ENCODE data around the gene ERC2.

ERC2 gene

DNA sequence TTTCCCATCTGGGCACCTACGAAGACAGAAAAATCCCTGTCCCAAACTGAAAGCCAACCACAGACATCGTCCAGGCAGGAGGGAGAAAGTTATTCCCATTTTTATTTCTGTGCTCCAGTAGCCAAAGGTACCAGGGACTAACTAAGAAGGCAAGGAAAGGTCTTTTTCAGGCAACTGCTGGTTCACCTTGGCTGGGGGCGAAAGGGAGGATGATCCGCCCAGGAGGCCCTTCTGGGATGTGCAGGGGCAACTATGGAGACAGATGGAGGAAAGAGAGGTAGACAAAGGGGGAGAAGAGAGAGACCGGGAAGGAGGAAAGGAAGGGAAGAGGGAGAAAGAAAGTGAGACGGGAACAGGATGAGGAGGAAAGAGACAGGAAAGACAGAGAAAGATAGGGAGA, 994.5 kb downstream of the ERC2 start:
- DNase-seq: no peak

DNA sequence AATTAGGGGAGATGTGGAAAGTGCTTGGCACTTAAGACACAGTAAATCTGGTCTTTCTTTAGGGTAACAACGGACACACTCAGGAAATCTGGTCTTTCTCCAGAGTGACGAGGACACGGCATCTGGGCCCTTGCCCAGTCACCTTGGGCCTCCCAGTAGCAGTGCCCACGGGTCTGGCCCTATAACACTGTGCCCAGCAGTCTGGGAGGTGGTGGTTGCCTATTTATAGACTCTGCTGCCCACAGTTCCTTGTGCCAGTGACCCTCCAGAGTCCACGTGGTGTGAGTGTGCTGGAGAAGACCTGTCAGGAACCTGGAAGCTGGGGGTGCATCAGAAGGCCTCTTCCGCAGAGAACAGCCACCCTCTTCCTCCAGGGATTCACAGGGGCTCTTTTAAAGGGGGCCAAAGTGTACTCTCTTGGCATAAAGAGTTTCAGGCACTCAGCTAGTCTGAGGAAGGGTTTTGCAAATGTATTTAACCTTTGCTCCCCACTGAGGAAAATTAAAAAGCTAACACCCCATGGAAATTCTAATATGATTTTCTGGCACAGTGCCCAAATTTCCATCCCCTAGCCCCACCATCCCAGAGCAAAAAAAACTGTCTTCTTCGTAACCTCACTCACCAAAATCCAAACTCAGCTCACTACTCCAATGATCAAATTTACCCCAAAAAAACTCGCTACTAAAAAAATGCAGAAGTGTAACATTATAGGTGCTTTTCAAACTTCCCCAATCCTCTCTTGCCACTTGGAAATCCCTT, 996.6 kb downstream of the ERC2 start:
- DNase-seq: no peak

DNA sequence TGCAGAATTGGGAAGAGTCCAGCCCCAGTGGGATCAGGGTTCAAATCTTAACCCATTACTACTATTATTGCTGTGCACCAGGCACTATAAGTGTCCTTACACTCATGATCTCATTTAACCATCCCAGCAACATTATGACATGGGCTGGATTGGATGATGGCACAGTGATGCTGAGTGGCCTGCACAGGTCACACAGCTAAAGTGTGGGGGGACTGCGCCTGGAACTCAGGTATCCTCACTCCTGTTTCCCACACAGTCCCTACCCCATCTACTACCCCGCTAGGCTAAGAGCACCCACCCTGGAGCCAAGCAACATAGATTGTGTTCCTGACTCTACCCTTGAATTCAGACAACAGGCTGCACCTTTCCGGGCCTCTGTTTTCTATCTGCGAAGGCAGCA, 997.2 kb downstream of the ERC2 start:
- DNase-seq: no peak

- DNase-seq: no peak
Measured at GRCh38 chr3:55469957-55470526, 998.2 kb downstream of the ERC2 start.

GRCh38 chr3:55468251-55468650, 1000.0 kb downstream of the ERC2 start:
- no peak for DNase-seq

- no peak for DNase-seq
Measured at GRCh38 chr3:55467099-55467498, 1001.2 kb downstream of the ERC2 start.

- DNase-seq: no peak
Measured at GRCh38 chr3:55466526-55466925, 1001.7 kb downstream of the ERC2 start.

DNA sequence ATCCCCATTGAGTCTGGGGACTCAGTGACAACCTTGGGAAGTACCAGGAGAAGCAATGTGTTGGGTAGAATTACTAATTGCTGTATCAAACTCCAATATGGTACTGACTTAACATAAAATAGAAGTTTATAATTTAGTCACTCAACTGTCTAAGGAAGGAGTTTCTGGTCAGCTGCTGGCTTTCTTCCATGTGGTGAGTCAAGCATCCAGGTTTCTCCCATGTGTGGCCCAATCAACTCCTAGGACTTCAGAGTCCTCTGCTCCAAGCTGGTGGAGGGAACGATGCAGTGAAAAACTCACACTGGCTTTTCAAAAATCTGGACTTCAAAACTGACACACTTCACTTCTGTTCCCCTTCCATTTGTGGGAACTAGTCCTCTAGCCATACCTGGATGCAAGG, 1006.4 kb downstream of the ERC2 start:
- no peak for DNase-seq

- DNase-seq: no peak
Measured at GRCh38 chr3:55459838-55460237, 1008.4 kb downstream of the ERC2 start.
